Fibroblast of the aortic adventitia (primary cell): ENCODE measurements around the gene CPA1. TPM values are rescaled to one million over a fixed set of nuclear protein-coding genes. Genes with fewer than 3 reads are reported as not detected.
"Not testable (repeated sequence)": the region's sequence is repeated elsewhere in the genome, so short reads cannot be mapped to it uniquely, and the experiment has no call there.

Source experiments
- DNase-seq: peaks from one replicate; pipeline ENCODE4 v3.0.0-alpha.2; 2010; ENCODE audit warnings: low read depth
- H3K4me3 ChIP-seq: 2 replicates; pipeline ENCODE4 v1.5.1; 2011; ENCODE audit warnings: low read depth, mild to moderate bottlenecking, control low read depth, low read length, moderate library complexity
- CTCF ChIP-seq: IDR thresholded peaks from 2 replicates; pipeline ENCODE4 v1.5.1; 2011; ENCODE audit warnings: mild to moderate bottlenecking, low read length, control low read depth, inconsistent platforms; ENCODE audit not compliant: insufficient read depth
- total RNA-seq: library from RNA; depleted of rRNA; stranded (reverse); fragments of >200 nt; gene quantifications from 2 replicates; pipeline ENCODE4 v1.2.3, GENCODE V29; 2012; ENCODE audit warnings: low replicate concordance

CPA1 gene
- total RNA-seq, 1 donor: 0.45 TPM

- no peak overlapping the region for H3K4me3 ChIP-seq
- TF ChIP-seq CTCF: no peak
- DNase-seq: no peak
Observed at GRCh38 chr7:130374507-130374906, 5.8 kb upstream of the CPA1 start.

GRCh38 chr7:130376461-130376860 lies 3.8 kb upstream of the CPA1 start:
- not testable (repeated sequence) for H3K4me3 ChIP-seq, DNase-seq

- no peak for DNase-seq
- no peak for TF ChIP-seq CTCF
- H3K4me3 ChIP-seq: no peak overlapping the region
Observed at GRCh38 chr7:130377178-130377577, 3.1 kb upstream of the CPA1 start.

GRCh38 chr7:130379019-130379418 lies 1.3 kb upstream of the CPA1 start:
- no peak for DNase-seq
- H3K4me3 ChIP-seq: no peak overlapping the region
- no peak for TF ChIP-seq CTCF

GRCh38 chr7:130379532-130379920 lies 768 bp upstream of the CPA1 start:
- H3K4me3 ChIP-seq: no peak overlapping the region
- no peak for TF ChIP-seq CTCF
- no peak for DNase-seq

- DNase-seq: no peak
- no peak for TF ChIP-seq CTCF
- H3K4me3 ChIP-seq: no peak overlapping the region
Observed at GRCh38 chr7:130380861-130381455, 664 bp downstream of the CPA1 start.

GRCh38 chr7:130381468-130382312 lies 1.4 kb downstream of the CPA1 start:
- no peak for DNase-seq
- TF ChIP-seq CTCF: no peak
- H3K4me3 ChIP-seq: no peak overlapping the region
